ENCODE data around the gene RGS14. TPM values are rescaled to one million over a fixed set of nuclear protein-coding genes. Genes with fewer than 3 reads are reported as not detected.

Gene RGS14
- total RNA-seq, 1 experiment from 2014 or later: 9.4 TPM

DNA sequence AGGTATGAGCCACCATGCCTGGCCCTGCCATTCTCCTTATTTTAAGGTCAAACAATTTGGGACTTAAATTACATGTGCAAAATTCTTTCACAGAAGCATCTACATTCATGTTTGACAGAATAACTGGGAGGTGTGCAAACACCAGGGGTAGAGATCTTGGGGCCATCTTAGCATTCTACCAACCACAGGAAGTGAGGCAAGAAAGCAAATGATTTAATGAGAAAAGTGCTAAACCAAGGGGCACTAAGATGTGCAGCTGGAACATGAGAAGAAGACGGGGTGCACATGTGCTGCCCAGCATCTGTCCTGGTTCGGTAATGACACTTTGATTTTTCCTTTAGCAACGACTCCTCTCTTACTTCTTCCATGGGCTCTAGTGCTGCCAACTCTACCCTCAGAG is 52.9 kb downstream of the RGS14 start:
- no peak overlapping the region for H3K4me2 ChIP-seq (ENCODE audit: low read length)
- TF ChIP-seq RAD21 (IDR thresholded peaks at IDR 0.05; ENCODE audit: low read depth): no peak
- TF ChIP-seq, protein P1, sequence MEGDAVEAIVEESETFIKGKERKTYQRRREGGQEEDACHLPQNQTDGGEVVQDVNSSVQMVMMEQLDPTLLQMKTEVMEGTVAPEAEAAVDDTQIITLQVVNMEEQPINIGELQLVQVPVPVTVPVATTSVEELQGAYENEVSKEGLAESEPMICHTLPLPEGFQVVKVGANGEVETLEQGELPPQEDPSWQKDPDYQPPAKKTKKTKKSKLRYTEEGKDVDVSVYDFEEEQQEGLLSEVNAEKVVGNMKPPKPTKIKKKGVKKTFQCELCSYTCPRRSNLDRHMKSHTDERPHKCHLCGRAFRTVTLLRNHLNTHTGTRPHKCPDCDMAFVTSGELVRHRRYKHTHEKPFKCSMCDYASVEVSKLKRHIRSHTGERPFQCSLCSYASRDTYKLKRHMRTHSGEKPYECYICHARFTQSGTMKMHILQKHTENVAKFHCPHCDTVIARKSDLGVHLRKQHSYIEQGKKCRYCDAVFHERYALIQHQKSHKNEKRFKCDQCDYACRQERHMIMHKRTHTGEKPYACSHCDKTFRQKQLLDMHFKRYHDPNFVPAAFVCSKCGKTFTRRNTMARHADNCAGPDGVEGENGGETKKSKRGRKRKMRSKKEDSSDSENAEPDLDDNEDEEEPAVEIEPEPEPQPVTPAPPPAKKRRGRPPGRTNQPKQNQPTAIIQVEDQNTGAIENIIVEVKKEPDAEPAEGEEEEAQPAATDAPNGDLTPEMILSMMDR (IDR thresholded peaks at IDR 0.05 in 2 of 3, conservative IDR thresholded peaks at IDR 0.05 in 1 of 3; ENCODE audit: borderline replicate concordance in 1 of 3, insufficient read depth in 1 of 3, low read depth in 2 of 3, low read length in 2 of 3): no peak
- no peak for TF ChIP-seq POLR2AphosphoS5 (IDR thresholded peaks at IDR 0.05; ENCODE audit: low read depth, low read length)
- TF ChIP-seq TCF7L2 (IDR thresholded peaks at IDR 0.05; ENCODE audit: borderline replicate concordance, extremely low read depth, insufficient read depth, insufficient read length): no peak
- TF ChIP-seq ZNF274 (IDR thresholded peaks at IDR 0.05; ENCODE audit: low read depth, low read length): no peak
- H3K79me2 ChIP-seq (ENCODE audit: insufficient read depth, low read length): no peaks in the 10 kb centered on the region
- H3K9me3 ChIP-seq (ENCODE audit: control insufficient read depth in 1 of 2, insufficient read depth in 1 of 2, low read depth in 1 of 2, low read length in 2 of 2): no peaks in the 10 kb centered on the region
- H3K4me1 ChIP-seq (ENCODE audit: control insufficient read depth in 1 of 2, insufficient read depth in 2 of 2, low read length in 2 of 2): peaks cover 0 to 5% of the 10 kb centered on the region in 2 experiments; a peak in 1 of 4 replicates
- H3K9ac ChIP-seq (ENCODE audit: low read length): no peak overlapping the region
- intact Hi-C loops (cut with micrococcal nuclease): no loop called here
- H4K20me1 ChIP-seq (ENCODE audit: insufficient read depth): no peaks in the 10 kb centered on the region
- CTCF ChIA-PET: interaction anchor here (1.0 kb wide), 1 partner anchor 40 kb away, joined by 3 read pairs; no protein-coding TSS in a partner anchor
- H3K9me2 ChIP-seq (ENCODE audit: insufficient read depth): no peaks in the 10 kb centered on the region
- no peaks in the 10 kb centered on the region for H3K27me3 ChIP-seq (ENCODE audit: insufficient read depth, low read length)
- no peaks in the 10 kb centered on the region for H3K36me3 ChIP-seq (ENCODE audit: control insufficient read depth in 1 of 2, insufficient read depth in 2 of 2, low read length in 2 of 2)
- no peak overlapping the region for H3K4me3 ChIP-seq (replicated peaks in 1 of 2; ENCODE audit: low read depth in 1 of 2, low read length in 2 of 2)
- H2AFZ ChIP-seq (ENCODE audit: low read depth, low read length, poor library complexity, severe bottlenecking): no peak overlapping the region
- RAD21 ChIA-PET (ENCODE audit: low non-redundant PET in 1 of 2, low total read pairs in 2 of 2, uncharacterized antibody in 2 of 2, unreplicated experiment in 2 of 2): no interaction called here
- ATAC-seq (no peak), DNase-seq (ENCODE audit: low read depth, low spot score) (no peak)
- POLR2A ChIA-PET: no interaction called here
- H3K27ac ChIP-seq (ENCODE audit: low read depth, low read length): no peak overlapping the region
- no TSS peak for BruUV-seq (replicated peaks)

DNA sequence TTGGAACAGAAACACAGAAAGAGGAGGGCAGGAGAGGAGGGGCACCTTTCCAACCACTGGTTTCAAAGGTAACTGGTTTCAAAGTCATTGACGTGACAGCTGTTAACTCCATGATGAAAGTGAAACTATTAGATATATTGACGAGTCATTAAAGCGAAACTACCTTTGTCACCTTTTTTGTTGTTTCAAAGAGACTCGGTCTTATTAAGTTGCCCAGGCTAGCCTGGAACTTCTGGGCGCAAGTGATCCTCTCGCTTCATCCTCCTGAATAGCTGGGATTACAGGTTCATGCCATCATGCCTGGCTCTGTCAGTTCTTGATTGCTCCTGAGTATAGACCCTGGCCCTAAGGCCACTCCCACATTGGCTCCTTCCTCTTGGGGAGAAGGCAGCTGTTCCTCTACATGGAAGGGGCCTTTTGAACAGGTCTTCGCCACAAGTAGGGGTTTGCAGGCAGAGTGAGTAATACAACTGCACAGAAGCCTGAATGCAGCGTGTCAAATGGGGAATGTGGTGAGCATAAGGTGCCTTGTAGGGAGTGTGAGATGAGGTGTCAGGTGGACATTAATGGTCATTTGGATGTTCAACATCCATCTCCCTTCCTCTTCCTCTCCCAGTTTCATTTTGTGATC is 55.0 kb downstream of the RGS14 start:
- ChIA-PET POLR2A (no interaction called here), CTCF (interaction anchor here (0.8 kb wide), 1 partner anchor 9 kb away, joined by 3 read pairs; no protein-coding TSS in a partner anchor), RAD21 (ENCODE audit: low non-redundant PET in 1 of 2, low total read pairs in 2 of 2, uncharacterized antibody in 2 of 2, unreplicated experiment in 2 of 2) (no interaction called here)
- Histone ChIP-seq H3K9me3 (ENCODE audit: control insufficient read depth in 1 of 2, insufficient read depth in 1 of 2, low read depth in 1 of 2, low read length in 2 of 2) (no peaks in the 10 kb centered on the region), H3K4me2 (ENCODE audit: low read length) (no peak overlapping the region), H3K9me2 (ENCODE audit: insufficient read depth) (no peaks in the 10 kb centered on the region), H3K4me3 (replicated peaks in 1 of 2; ENCODE audit: low read depth in 1 of 2, low read length in 2 of 2) (no peak overlapping the region), H3K79me2 (ENCODE audit: insufficient read depth, low read length) (no peaks in the 10 kb centered on the region), H3K36me3 (ENCODE audit: control insufficient read depth in 1 of 2, insufficient read depth in 2 of 2, low read length in 2 of 2) (no peaks in the 10 kb centered on the region), H4K20me1 (ENCODE audit: insufficient read depth) (no peaks in the 10 kb centered on the region), H3K27ac (ENCODE audit: low read depth, low read length) (no peak overlapping the region), H3K9ac (ENCODE audit: low read length) (no peak overlapping the region), H2AFZ (ENCODE audit: low read depth, low read length, poor library complexity, severe bottlenecking) (no peak overlapping the region), H3K4me1 (ENCODE audit: control insufficient read depth in 1 of 2, insufficient read depth in 2 of 2, low read length in 2 of 2) (peaks cover 0 to 5% of the 10 kb centered on the region in 2 experiments; a peak in 1 of 4 replicates), H3K27me3 (ENCODE audit: insufficient read depth, low read length) (no peaks in the 10 kb centered on the region)
- no peak for TF ChIP-seq ELF1 (IDR thresholded peaks at IDR 0.05; ENCODE audit: borderline replicate concordance, low read depth)
- no peak for DNase-seq (ENCODE audit: low read depth, low spot score)
- no TSS peak for BruUV-seq (replicated peaks)
- intact Hi-C loops (cut with micrococcal nuclease): no loop called here
- no peak for ATAC-seq

Measured in HCT116 (cell line).